Kidney (tissue), 14 donors: ENCODE results near the gene SCAPER. TPM values are rescaled to one million over a fixed set of nuclear protein-coding genes. Genes with fewer than 3 reads are reported as not detected.

Experiments used
- DNase-seq, 5 donors: peaks; one replicate each; pipeline ENCODE4 v3.0.0-alpha.2; 2013 to 2020
- FAIRE-seq: peaks from 2 replicates; lab custom pipeline; 2012; peaks lifted over from hg19 to GRCh38; lab: Jason Lieb, UNC
- H3K27ac ChIP-seq, 2 donors: one replicate each; pipeline ENCODE4 v1.7.0; 2013; ENCODE audit warnings: low read depth in 2 of 2, low read length in 2 of 2, inconsistent platforms in 1 of 2
- H3K27me3 ChIP-seq: one replicate; pipeline ENCODE4 v1.7.1; 2013; ENCODE audit warnings: low read length, inconsistent platforms; ENCODE audit not compliant: control insufficient read depth, insufficient read depth
- H3K36me3 ChIP-seq, 3 donors: one replicate each; pipeline versions ENCODE4 v1.7.0 to v1.7.1; 2013; ENCODE audit warnings: low read length in 3 of 3, control low read depth in 1 of 3, inconsistent platforms in 1 of 3; ENCODE audit not compliant: insufficient read depth in 3 of 3, control insufficient read depth in 2 of 3
- H3K4me1 ChIP-seq, 3 donors: one replicate each; pipeline versions ENCODE4 v1.7.0 to v1.7.1; 2013; ENCODE audit warnings: low read length in 3 of 3, inconsistent platforms in 1 of 3, low read depth in 1 of 3; ENCODE audit not compliant: control insufficient read depth in 2 of 3, insufficient read depth in 2 of 3
- H3K4me3 ChIP-seq, 3 donors: one replicate each; pipeline versions ENCODE4 v1.7.0 to v1.8.1; 2013; ENCODE audit warnings: low read length in 3 of 3, control low read depth in 1 of 3, inconsistent platforms in 1 of 3
- H3K9ac ChIP-seq, 3 donors: one replicate each; pipeline versions ENCODE4 v1.7.0 to v1.7.1; 2013; ENCODE audit warnings: low read length in 3 of 3, control low read depth in 1 of 3, inconsistent platforms in 1 of 3
- H3K9me3 ChIP-seq, 3 donors: one replicate each; pipeline versions ENCODE4 v1.7.0 to v1.7.1; 2013; ENCODE audit warnings: low read length in 3 of 3, control low read depth in 1 of 3, inconsistent platforms in 1 of 3; ENCODE audit not compliant: control insufficient read depth in 2 of 3, insufficient read depth in 1 of 3
- CTCF ChIP-seq: IDR thresholded peaks from 3 replicates; pipeline ENCODE4 v1.5.1; 2012; ENCODE audit warnings: mild to moderate bottlenecking, moderate library complexity, borderline replicate concordance; ENCODE audit not compliant: insufficient read depth; ENCODE audit errors: extremely low read depth
- intact Hi-C: fragments of 100-400 bp; cut with DNase I; formaldehyde crosslinking; loops from one replicate; pipeline ENCODE4 v1.11.1; 2022
- polyA plus RNA-seq: library from polyadenylated mRNA; stranded (reverse); fragments of 350-450 nt; fragmentation: Illumina TruSeq; extraction: RNeasy Lipid Tissue Mini Kit (QIAGEN cat#74804); gene quantifications from one replicate; pipeline ENCODE4 v1.2.3, GENCODE V29; 2014; ENCODE audit warnings: low read depth, low replicate concordance; ENCODE audit not compliant: insufficient read depth
- total RNA-seq: library from RNA; stranded (reverse); fragmentation: NEBNext Ultra II Directional; extraction: Animal tissue kit (Norgen Biotek cat#: 25700); gene quantifications from one replicate; pipeline ENCODE4 v1.2.1, GENCODE V29; 2021
- donor health status: control.
- donor health status: control.
- donor health status: control.
- donor health status: control.
- donor health status: control.
- donor health status: DM: yes; HTN: yes; CAD: no.
- donor health status: Normal renal cell carcinoma (clear cell type).

SCAPER gene
- total and polyA plus RNA-seq, 2 donors from 2014 or later = 11.6 to 39.4 TPM

- no peak overlapping the region for H3K9ac ChIP-seq
- no peak for DNase-seq
- no peaks in the 10 kb centered on the region for H3K27me3 ChIP-seq
- H3K4me1 ChIP-seq = no peaks in the 10 kb centered on the region
- no peaks in the 10 kb centered on the region for H3K9me3 ChIP-seq
- intact Hi-C loops = no loop called here
- no peak for FAIRE-seq
- H3K36me3 ChIP-seq = peaks cover 0 to 3% (median 0%) of the 10 kb centered on the region in 3 donors
- H3K27ac ChIP-seq = no peak overlapping the region
- no peak overlapping the region for H3K4me3 ChIP-seq
- no peak for TF ChIP-seq CTCF
Measured at GRCh38 chr15:76448755-76449154, 456.4 kb downstream of the SCAPER start.

GRCh38 chr15:76447728-76448441 is 457.3 kb downstream of the SCAPER start:
- no peak overlapping the region for H3K4me3 ChIP-seq
- no peak overlapping the region for H3K9ac ChIP-seq
- no peak for FAIRE-seq
- no peak for TF ChIP-seq CTCF
- no peak overlapping the region for H3K27ac ChIP-seq
- no peaks in the 10 kb centered on the region for H3K27me3 ChIP-seq
- H3K36me3 ChIP-seq = peaks cover 0 to 3% (median 0%) of the 10 kb centered on the region in 3 donors
- H3K4me1 ChIP-seq = no peaks in the 10 kb centered on the region
- no peaks in the 10 kb centered on the region for H3K9me3 ChIP-seq
- intact Hi-C loops = no loop called here
- DNase-seq = no peak

GRCh38 chr15:76440441-76440840 is 464.7 kb downstream of the SCAPER start:
- no peak overlapping the region for H3K9ac ChIP-seq
- H3K36me3 ChIP-seq = no peaks in the 10 kb centered on the region
- no peak for DNase-seq
- TF ChIP-seq CTCF = no peak
- no peaks in the 10 kb centered on the region for H3K4me1 ChIP-seq
- no peak for FAIRE-seq
- intact Hi-C loops = no loop called here
- no peak overlapping the region for H3K4me3 ChIP-seq
- H3K9me3 ChIP-seq = no peaks in the 10 kb centered on the region
- H3K27me3 ChIP-seq = no peaks in the 10 kb centered on the region
- no peak overlapping the region for H3K27ac ChIP-seq
